ENCODE data around the gene RTF1. TPM values are rescaled to one million over a fixed set of nuclear protein-coding genes. Genes with fewer than 3 reads are reported as not detected.
A peak's percentile ranks its signal among the peaks of the same experiment; 100 is the strongest.

The RTF1 gene
- total RNA-seq, 1 donor from 2014 or later = 10.5 TPM

DNA sequence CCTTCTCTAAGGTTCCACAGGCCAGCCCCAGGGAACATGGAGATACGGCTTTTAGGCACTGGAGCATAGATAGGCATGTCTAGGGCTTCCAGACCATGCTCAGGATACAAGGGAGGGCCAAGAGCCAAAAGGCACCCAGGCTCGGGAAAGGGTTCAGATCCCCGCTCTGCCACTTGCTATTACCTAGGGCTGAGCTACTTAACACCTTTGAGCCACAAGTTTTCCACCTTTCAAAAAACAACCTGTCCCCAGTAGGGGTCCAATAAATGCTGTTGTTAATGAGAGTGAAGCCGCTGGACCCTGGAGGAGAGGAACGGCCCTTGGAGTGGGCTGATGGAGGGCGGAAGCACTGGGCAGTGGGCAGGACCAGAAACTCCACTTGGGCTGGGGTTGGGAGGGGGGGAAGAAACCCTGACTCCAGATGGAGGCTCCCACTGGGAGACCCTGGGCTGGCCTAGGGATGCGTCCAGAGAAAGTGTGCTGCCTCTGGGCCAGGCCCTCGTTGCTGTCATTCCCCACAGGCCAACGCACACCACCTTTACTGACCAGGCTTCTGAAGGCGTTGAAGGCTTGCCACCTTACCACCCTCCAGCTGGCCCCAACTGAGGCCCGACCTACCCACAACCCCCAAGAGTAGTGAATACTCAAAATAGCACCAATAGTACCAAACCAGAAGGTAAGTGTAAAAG, 68.2 kb downstream of the RTF1 start:
- ATAC-seq = no peak
- DNase-seq (ENCODE audit: low spot score) = no peak

DNA sequence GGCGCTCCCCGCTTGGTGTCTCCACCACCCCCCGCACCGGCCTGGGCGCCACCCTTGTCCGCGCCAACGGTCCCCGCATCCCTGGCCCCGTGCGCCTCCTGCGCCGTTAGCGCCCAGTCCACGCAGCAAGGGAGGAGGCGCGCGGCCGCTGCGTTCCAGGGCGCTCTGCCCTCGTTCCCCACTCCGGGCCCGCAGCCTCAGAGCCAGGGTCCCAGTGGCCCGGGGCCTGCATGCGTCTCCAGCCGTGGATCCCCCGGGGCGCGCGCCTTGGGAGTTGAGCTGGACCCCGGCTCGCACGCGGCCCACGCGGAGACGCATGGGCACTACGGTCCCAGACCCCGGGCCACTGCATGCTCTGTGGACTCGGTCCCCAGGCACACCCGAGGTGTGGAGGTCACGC, 69.4 kb downstream of the RTF1 start:
- ATAC-seq = no peak
- no peak for DNase-seq (ENCODE audit: low spot score)

DNA sequence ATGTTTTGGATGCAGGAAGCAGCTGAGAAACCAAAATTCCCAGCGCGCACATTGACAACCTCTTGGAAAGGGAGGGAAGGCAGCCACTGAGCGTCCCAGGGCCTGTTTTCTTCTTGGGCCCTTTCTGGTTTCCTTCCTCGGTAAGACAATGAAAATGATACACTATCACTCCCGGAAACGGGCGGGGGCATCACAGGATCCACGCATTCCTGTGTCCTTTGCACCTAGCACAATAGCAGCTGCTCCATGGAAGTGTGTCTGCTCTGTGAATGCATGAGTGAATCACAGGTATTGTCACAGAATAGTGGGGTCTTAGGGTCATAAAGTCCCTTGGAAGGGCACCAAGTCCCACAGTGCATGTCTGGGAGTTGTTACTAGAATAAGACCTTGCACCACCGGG, 70.5 kb downstream of the RTF1 start:
- peak; percentile 49 for ATAC-seq
- no peak for DNase-seq (ENCODE audit: low spot score)

- no peak for DNase-seq (ENCODE audit: low spot score)
- ATAC-seq = no peak
These were observed 70.9 kb downstream of the RTF1 start for GRCh38 chr15:41487802-41488201.

DNA sequence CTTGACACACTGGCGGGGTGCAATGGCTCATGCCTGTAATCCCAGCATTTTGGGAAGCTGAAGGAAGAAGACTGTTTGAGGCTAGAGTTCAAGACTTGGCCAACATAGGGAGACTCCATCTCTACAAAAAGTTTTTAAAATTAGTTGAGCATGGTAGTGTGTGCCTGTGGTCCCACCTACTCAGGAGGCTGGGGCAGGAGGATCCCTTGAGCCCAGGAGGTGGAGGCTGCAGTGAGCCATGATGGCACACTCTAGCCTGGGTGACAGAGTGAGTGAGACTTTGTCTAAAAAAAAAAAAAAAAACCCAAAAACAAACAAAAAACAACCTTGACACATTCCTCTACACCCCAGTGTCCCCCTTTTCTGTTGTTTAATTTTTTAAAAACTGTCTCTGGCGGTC, 72.7 kb downstream of the RTF1 start:
- no peak for ATAC-seq
- no peak for DNase-seq (ENCODE audit: low spot score)

GRCh38 chr15:41490355-41490754, 73.5 kb downstream of the RTF1 start:
- DNase-seq (ENCODE audit: low spot score) = no peak
- no peak for ATAC-seq

DNA sequence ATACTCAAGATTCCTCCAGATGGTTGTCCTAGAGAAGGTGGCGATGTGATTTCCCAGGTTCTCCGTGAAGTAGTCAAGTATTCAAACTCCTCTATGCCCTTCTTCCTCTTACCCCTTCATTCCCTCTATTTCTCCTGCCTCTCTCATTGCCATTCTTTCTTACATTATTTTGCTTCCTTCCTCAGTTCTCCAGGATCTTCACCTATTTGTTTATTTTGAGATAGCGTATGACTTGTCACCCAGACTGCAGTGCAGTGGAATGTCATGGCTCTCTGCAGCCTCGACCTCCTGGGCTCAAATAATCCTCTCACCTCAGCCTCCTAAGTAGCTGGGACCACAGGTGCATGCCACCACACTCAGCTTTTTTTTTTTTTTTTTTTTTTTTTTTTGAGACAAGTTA, 75.0 kb downstream of the RTF1 start:
- ATAC-seq = no peak
- no peak for DNase-seq (ENCODE audit: low spot score)

DNA sequence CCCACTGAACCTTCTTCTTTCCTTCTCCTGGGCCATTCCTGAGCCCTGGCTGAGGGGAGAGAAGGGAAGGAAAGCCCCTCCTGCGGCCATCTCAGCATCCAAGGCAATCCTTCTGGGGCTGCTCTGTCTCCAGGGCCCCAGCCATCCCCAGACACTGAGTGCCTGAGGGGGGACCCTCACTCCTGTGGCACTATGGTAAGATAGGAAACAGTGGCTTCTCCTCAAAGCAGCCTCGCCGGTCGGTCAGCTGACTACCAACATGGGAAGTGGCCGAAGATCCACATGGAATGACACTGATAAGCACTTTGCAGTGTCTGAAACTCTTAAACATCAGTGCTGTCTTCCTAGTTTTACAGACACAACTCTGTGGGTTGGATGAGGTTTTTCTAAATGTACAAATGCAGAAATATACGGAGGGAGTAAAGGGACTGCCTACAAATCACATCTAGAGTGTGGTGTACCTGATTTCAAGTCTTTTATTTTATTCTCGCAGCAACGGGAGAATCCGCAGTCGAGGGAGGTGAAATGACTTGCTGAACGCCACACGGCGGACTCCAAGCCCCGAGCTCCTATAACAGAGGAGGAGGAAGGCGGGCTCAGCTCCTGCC, 75.8 kb downstream of the RTF1 start:
- DNase-seq (ENCODE audit: low spot score) = no peak

GRCh38 chr15:41493205-41493901, 76.5 kb downstream of the RTF1 start, which contains the start of gene ITPKA:
Gene ITPKA (plus strand): TSS chr15:41493874. CDS start chr15:41493928, 54 bp downstream.
- DNase-seq (ENCODE audit: low spot score) (peak; percentile 78), ATAC-seq (peak; percentile 68)

More for the DNA sequence above, 75.8 kb downstream of the RTF1 start:
- ATAC-seq = no peak

DNA sequence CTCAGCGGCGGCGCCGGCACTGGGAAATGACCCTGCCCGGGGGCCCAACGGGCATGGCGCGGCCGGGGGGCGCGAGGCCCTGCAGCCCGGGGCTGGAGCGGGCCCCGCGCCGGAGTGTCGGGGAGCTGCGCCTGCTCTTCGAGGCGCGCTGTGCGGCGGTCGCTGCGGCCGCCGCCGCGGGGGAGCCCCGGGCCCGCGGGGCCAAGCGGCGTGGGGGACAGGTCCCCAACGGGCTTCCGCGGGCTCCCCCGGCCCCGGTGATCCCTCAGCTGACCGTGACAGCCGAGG, 77.0 kb downstream of the RTF1 start:
- DNase-seq (ENCODE audit: low spot score) (no peak), ATAC-seq (no peak)

GRCh38 chr15:41494190-41494921, 77.5 kb downstream of the RTF1 start:
- DNase-seq (ENCODE audit: low spot score) (no peak), ATAC-seq (peak; percentile 1)

GRCh38 chr15:41494922-41495735, 78.2 kb downstream of the RTF1 start:
- ATAC-seq (peak; percentile 21), DNase-seq (ENCODE audit: low spot score) (no peak)

DNA sequence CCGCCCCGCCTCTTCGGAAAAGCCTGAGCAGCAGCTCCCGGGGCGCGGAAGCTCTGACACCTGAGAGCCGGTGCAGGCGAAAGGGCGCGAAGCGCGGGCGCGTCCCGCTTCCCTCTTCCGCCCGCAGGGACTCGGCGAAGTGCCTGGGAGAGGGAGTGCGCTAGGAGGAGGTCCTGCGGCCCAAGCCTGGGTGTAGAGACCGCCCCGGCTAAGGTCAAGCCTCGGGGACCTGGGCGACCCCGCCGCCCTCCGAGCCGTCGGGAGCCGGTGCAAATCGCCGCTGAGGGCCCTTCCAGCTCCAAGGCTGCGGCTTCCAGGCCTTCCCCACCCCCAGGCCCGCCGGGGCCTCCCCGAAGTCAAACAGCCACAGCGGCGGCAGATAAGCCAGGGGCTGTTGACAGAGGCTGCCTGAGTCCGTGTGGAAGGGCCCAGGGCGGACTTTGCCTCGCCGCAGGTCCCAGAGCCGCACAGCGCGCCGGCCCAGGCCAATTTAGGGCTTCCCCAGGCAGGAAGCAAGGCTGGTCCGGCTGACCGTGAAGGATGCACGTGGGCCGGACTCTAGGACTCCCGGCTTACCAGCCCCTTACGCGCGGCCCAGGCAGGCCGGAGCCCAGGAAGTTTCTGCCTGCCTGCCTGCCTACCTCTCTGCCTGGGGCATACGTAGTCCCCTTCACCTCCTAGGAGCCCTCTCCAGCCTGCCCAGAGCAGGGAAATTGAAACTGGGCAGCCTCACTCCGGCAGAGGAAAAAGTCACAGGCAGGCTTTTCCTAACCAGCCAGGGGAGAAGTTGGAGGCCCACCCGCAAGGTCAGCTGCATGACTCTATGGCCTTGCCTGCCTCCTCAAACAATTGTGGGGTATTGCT, 79.1 kb downstream of the RTF1 start:
- ATAC-seq (peak; percentile 82), DNase-seq (ENCODE audit: low spot score) (peak; percentile 85)

DNA sequence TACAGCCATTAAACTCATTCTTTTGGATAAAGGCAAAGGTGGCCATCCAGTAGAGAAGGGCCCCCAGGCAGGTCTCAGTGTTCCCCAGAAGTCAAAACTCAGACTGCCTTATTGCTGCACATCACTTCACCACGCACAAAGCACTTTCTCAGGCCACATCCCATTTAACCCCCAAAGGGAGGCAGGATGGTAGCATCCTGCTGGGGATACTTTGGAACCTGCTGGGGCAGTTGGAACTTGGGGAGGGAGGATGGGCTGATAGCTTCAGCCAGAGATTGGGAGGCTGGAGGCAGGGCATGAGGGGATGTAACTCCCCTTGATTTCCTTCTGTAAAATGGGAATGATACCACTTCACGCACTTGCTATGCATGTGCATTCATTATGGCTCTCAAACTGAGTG, 81.8 kb downstream of the RTF1 start:
- ATAC-seq = no peak

DNA sequence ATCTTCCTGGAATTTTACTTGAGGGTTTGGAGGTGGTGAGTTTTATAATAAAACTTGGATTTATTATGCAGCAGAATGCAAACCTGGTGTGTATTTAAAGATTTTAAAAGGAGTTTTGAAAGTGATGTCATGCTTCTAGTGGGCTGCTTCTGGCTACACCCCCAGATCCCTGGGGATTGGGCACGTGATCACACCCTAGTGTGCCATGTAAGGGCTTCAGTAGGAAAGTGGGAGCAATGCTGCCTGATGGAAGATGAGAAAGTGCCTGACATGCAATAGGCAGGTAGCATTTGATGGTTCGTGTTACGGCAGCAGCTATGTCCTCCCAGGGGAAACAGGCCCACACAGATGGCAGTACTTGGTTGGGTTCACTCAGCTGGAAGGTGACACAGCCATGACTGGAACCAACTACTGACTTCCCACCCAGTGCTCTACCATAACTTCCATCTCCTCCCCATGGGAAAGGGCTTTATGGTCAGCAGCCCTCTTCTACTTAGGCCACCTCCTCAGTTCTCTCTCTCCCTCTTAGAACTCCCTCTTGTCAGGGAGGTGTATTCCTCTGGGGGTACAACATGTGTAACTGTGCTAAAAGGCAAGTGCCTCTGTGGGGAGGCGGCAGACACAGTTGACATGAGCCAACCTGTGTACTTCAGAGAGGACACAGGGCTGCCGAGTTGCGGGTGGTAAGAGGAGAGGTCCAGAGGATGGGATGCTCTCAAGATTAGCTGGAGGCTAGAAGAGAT, 82.4 kb downstream of the RTF1 start:
- ATAC-seq (no peak), DNase-seq (ENCODE audit: low spot score) (no peak)

More for the DNA sequence above, 81.8 kb downstream of the RTF1 start:
- no peak for DNase-seq (ENCODE audit: low spot score)

DNA sequence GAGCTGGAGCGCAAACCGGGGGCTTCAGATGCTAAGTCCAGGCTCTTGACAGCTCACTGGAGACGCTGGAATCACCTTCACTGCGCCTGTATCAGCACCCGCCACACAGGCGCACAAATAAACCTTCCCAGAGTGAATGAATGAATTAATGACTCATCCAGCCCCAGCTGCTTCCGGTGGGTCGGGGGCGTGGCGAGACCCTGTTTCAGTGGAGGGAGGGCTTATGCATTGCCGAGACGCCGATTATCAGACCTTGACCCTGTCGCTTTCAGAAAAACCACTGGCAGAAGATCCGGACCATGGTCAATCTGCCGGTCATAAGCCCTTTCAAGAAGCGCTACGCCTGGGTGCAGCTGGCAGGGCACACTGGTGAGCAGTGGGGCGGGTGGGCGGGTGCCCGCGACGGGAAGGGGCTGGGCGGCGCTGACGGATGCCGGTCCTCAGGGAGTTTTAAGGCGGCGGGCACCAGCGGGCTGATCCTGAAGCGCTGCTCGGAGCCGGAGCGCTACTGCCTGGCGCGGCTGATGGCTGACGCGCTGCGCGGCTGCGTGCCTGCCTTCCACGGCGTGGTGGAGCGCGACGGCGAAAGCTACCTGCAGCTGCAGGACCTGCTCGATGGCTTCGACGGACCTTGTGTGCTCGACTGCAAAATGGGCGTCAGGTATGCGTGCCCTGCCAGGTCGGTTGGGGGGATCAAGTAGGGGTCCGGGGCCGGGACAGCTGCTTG, 84.5 kb downstream of the RTF1 start:
- DNase-seq (ENCODE audit: low spot score) (no peak), ATAC-seq (no peak)

- no peak for ATAC-seq
- DNase-seq (ENCODE audit: low spot score) = no peak
These were observed 85.3 kb downstream of the RTF1 start for GRCh38 chr15:41501931-41502794.

All from left lobe of liver (tissue), 2 donors.